A549 (cell line): ENCODE results near the gene TNFSF13B.

ENCODE experiments used
- CEBPB ChIP-seq, 2 experiments: fragments of >200 bp in 1 of 2; sonication (Bioruptor Twin) in 1 of 2; formaldehyde crosslinking in 1 of 2; IDR thresholded peaks; 2 replicates each; pipeline ENCODE4 v1.6.1; 2012 to 2016
- EP300 ChIP-seq, 2 experiments: fragments of >200 bp; sonication (Bioruptor Twin); formaldehyde crosslinking; IDR thresholded peaks; 2 replicates in 1 of 2; 3 replicates in 1 of 2; pipeline ENCODE4 v1.6.1; 2016 to 2017
- MYC ChIP-seq: IDR thresholded peaks from 2 replicates; pipeline ENCODE4 v1.6.1; 2012; ENCODE audit warnings: mild to moderate bottlenecking, inconsistent platforms, low read length, improper control_type of control experiment, borderline replicate concordance
- POLR2A ChIP-seq: IDR thresholded peaks from 2 replicates; pipeline ENCODE4 v1.6.1; 2012; ENCODE audit warnings: mild to moderate bottlenecking, low read length
- RCOR1 ChIP-seq: fragments of 150-350 bp; IDR thresholded peaks from 2 replicates; pipeline ENCODE4 v1.6.1; 2014; ENCODE audit warnings: antibody characterized with exemption, low read length, low read depth
- SMC3 ChIP-seq: fragments of >200 bp; sonication (Bioruptor Twin); formaldehyde crosslinking; IDR thresholded peaks from 3 replicates; pipeline ENCODE4 v1.6.1; 2018; ENCODE audit warnings: inconsistent platforms
- SREBF2 ChIP-seq: fragments of 450-650 bp; IDR thresholded peaks from 2 replicates; pipeline ENCODE4 v1.6.1; 2014; ENCODE audit warnings: mild to moderate bottlenecking, moderate library complexity
- TP53 ChIP-seq: fragments of 250-450 bp; sonication (Bioruptor Pico); IDR thresholded peaks from 2 replicates; pipeline ENCODE4 v1.5.0; 2021; ENCODE audit warnings: mild to moderate bottlenecking, moderate library complexity
- TF ChIP-seq, protein P1 (sequence below): fragments of >200 bp; sonication (Bioruptor Twin); formaldehyde crosslinking; IDR thresholded peaks from 3 replicates; pipeline ENCODE4 v1.5.1; 2016

DNA sequence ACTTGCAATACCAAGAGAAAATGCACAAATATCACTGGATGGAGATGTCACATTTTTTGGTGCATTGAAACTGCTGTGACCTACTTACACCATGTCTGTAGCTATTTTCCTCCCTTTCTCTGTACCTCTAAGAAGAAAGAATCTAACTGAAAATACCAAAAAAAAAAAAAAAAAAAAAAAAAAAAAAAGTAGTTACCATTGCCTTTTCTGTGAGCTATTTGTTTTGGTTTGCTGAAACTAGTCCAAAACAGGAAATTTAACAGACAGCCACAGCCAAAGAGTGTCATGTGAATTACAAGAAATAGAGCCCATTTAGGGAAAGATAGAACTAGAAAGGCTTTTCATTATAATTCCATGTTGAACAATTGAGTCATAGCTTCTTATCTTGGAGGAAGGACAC is 37.3 kb downstream of the TNFSF13B start:
- no peak for TF ChIP-seq RCOR1
- no peak for TF ChIP-seq SMC3
- TF ChIP-seq SREBF2 = no peak
- TF ChIP-seq, protein P1, sequence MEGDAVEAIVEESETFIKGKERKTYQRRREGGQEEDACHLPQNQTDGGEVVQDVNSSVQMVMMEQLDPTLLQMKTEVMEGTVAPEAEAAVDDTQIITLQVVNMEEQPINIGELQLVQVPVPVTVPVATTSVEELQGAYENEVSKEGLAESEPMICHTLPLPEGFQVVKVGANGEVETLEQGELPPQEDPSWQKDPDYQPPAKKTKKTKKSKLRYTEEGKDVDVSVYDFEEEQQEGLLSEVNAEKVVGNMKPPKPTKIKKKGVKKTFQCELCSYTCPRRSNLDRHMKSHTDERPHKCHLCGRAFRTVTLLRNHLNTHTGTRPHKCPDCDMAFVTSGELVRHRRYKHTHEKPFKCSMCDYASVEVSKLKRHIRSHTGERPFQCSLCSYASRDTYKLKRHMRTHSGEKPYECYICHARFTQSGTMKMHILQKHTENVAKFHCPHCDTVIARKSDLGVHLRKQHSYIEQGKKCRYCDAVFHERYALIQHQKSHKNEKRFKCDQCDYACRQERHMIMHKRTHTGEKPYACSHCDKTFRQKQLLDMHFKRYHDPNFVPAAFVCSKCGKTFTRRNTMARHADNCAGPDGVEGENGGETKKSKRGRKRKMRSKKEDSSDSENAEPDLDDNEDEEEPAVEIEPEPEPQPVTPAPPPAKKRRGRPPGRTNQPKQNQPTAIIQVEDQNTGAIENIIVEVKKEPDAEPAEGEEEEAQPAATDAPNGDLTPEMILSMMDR = no peak
- no peak for TF ChIP-seq EP300 (IDR thresholded peaks at IDR 0.05)
- no peak for TF ChIP-seq POLR2A
- TF ChIP-seq MYC = no peak
- TF ChIP-seq TP53 = no peak
- TF ChIP-seq CEBPB (IDR thresholded peaks at IDR 0.05) = no peak
